HG03097 (cell line): ENCODE measurements around the gene AQP10.
A peak's percentile ranks its signal among the peaks of the same experiment; 100 is the strongest.
"Not testable (repeated sequence)": the region's sequence is repeated elsewhere in the genome, so short reads cannot be mapped to it uniquely, and the experiment has no call there.

ENCODE experiments used
- ATAC-seq: cut with Tn5 transposase; IDR thresholded peaks from one replicate; pipeline ENCODE4 v1.9.1; 2021; ENCODE audit not compliant: unreplicated experiment, low FRiP score

The AQP10 gene

GRCh38 chr1:154323493-154323892, 2.6 kb downstream of the AQP10 start:
- no peak for ATAC-seq

- no peak for ATAC-seq
Measured at GRCh38 chr1:154324241-154324640, 3.3 kb downstream of the AQP10 start.

GRCh38 chr1:154324669-154325582, 4.0 kb downstream of the AQP10 start, which contains the start of gene ATP8B2:
ATP8B2 (plus strand) TSS chr1:154325525; CDS start chr1:154328142, 2,617 bp downstream.
- no peak for ATAC-seq

GRCh38 chr1:154325583-154326545, 5.0 kb downstream of the AQP10 start:
- no peak for ATAC-seq

- no peak for ATAC-seq
Measured at GRCh38 chr1:154326546-154327465, 5.9 kb downstream of the AQP10 start.

GRCh38 chr1:154327466-154328317, 6.8 kb downstream of the AQP10 start:
- ATAC-seq: no peak

GRCh38 chr1:154328318-154329151, 7.6 kb downstream of the AQP10 start:
- no peak for ATAC-seq

GRCh38 chr1:154329152-154329521, 8.2 kb downstream of the AQP10 start:
- ATAC-seq: no peak

- ATAC-seq: no peak
Measured at GRCh38 chr1:154329551-154330131, 8.7 kb downstream of the AQP10 start.

GRCh38 chr1:154330669-154331068, 9.8 kb downstream of the AQP10 start:
- ATAC-seq: no peak

GRCh38 chr1:154334079-154335024, 13.5 kb downstream of the AQP10 start:
- no peak for ATAC-seq

GRCh38 chr1:154335025-154335714, 14.3 kb downstream of the AQP10 start:
- ATAC-seq: peak; percentile 62

GRCh38 chr1:154337253-154337894, 16.5 kb downstream of the AQP10 start:
- ATAC-seq: no peak

GRCh38 chr1:154338875-154339274, 18.0 kb downstream of the AQP10 start:
- no peak for ATAC-seq

GRCh38 chr1:154341366-154341765, 20.5 kb downstream of the AQP10 start:
- ATAC-seq: not testable (repeated sequence)

- no peak for ATAC-seq
Measured at GRCh38 chr1:154342132-154342531, 21.2 kb downstream of the AQP10 start.
